HUDEP-2 (cell line): ENCODE data around the gene NFATC1.

Source experiments
- DNase-seq, 76 experiments: peaks; one replicate each; lab custom pipeline; 2025; ENCODE audit not compliant: unreplicated experiment in 76 of 76; lab: John Stamatoyannopoulos, UW

The NFATC1 gene

GRCh38 chr18:79395761-79396404 lies at the start of gene NFATC1:
TSS of gene NFATC1 (plus strand) at chr18:79395930. CDS start at chr18:79396225, 295 bp downstream.
- peak in 68 of 76 experiments; percentile 10 to 83 (median 62) for DNase-seq

GRCh38 chr18:79345981-79346380 lies 49.7 kb upstream of the NFATC1 start:
- no peak for DNase-seq

- DNase-seq = no peak
These were observed 47.7 kb upstream of the NFATC1 start for GRCh38 chr18:79348066-79348465.

GRCh38 chr18:79352432-79352831 lies 43.3 kb upstream of the NFATC1 start:
- DNase-seq = no peak

- peak in 5 of 76 experiments; percentile 6 to 17 (median 9) for DNase-seq
These were observed 42.5 kb upstream of the NFATC1 start for GRCh38 chr18:79353267-79353666.

GRCh38 chr18:79354350-79354749 lies 41.4 kb upstream of the NFATC1 start:
- DNase-seq = no peak

- no peak for DNase-seq
These were observed 40.0 kb upstream of the NFATC1 start for GRCh38 chr18:79355433-79356335.

GRCh38 chr18:79356435-79356834 lies 39.3 kb upstream of the NFATC1 start:
- no peak for DNase-seq

- DNase-seq = no peak
These were observed 34.8 kb upstream of the NFATC1 start for GRCh38 chr18:79360933-79361332.

GRCh38 chr18:79361766-79362522 lies 33.8 kb upstream of the NFATC1 start:
- no peak for DNase-seq

- no peak for DNase-seq
These were observed 30.0 kb upstream of the NFATC1 start for GRCh38 chr18:79365701-79366100.

- no peak for DNase-seq
These were observed 29.3 kb upstream of the NFATC1 start for GRCh38 chr18:79366177-79367094.

- no peak for DNase-seq
These were observed 28.2 kb upstream of the NFATC1 start for GRCh38 chr18:79367480-79367879.

GRCh38 chr18:79367989-79368388 lies 27.7 kb upstream of the NFATC1 start:
- no peak for DNase-seq

GRCh38 chr18:79368681-79369080 lies 27.0 kb upstream of the NFATC1 start:
- no peak for DNase-seq

- no peak for DNase-seq
These were observed 24.1 kb upstream of the NFATC1 start for GRCh38 chr18:79371561-79372121.

GRCh38 chr18:79372461-79372860 lies 23.3 kb upstream of the NFATC1 start:
- no peak for DNase-seq

- no peak for DNase-seq
These were observed 22.7 kb upstream of the NFATC1 start for GRCh38 chr18:79372991-79373390.

- no peak for DNase-seq
These were observed 22.0 kb upstream of the NFATC1 start for GRCh38 chr18:79373736-79374135.
